Spleen (tissue), 7 donors: Measurements from ENCODE around the gene PTGIR.

Experiments used
- CTCF ChIP-seq, 11 experiments: fragments of 200-600 bp in 7 of 11; fragments of 450-650 bp in 4 of 11; sonication (generic) in 4 of 11; IDR thresholded peaks in 8 of 11; conservative IDR thresholded peaks in 3 of 11; 1 replicate in 7 of 11; 2 replicates in 4 of 11; pipeline versions ENCODE4 v1.4.0 to v1.8.0; 2016 to 2021; ENCODE audit warnings: antibody characterized with exemption in 11 of 11, inconsistent platforms in 4 of 11, mild to moderate bottlenecking in 1 of 11
- POLR2A ChIP-seq, 3 donors: fragments of 450-650 bp; IDR thresholded peaks; one replicate each; pipeline ENCODE4 v1.5.1; 2017; ENCODE audit warnings: antibody characterized with exemption in 3 of 3, mild to moderate bottlenecking in 1 of 3
- donor health status: DM: no; HTN: no; CAD: no; lungs with moderate emphysema.
- donor health status: DM: no; HTN: no; CAD: no.
- donor health status: DM: no; HTN: no; CAD: no.

- TF ChIP-seq CTCF (IDR thresholded peaks at IDR 0.05 in 8 of 11, conservative IDR thresholded peaks at IDR 0.05 in 3 of 11) (no peak), POLR2A (IDR thresholded peaks at IDR 0.05) (no peak)
Observed at GRCh38 chr19:46648060-46648960, 23.4 kb upstream of the PTGIR start.
